GM12878 (cell line): ENCODE measurements around the gene CTNNAL1. TPM values are rescaled to one million over a fixed set of nuclear protein-coding genes. Genes with fewer than 3 reads are reported as not detected.

Experiments
- ATAC-seq: fragments of 200-7000 bp; cut with Tn5 transposase; 3 replicates; pipeline ENCODE4 v1.9.1; 2020; ENCODE audit warnings: mild to moderate bottlenecking, moderate library complexity
- BruUV-seq: library from RNA; stranded (reverse); fragments of 400-500 nt; replicated peaks from 2 replicates; lab custom pipeline; 2021; lab: Mats Ljungman, UMichigan
- CTCF ChIA-PET: fragments of 300-600 bp; sonication (Branson Sonifier 250); formaldehyde crosslinking; extraction: SDS; loops from one replicate; lab custom pipeline; 2021; ENCODE audit warnings: inconsistent platforms; lab: Yijun Ruan, JAX
- POLR2A ChIA-PET: fragments of 350-600 bp; formaldehyde crosslinking; extraction: SDS; loops from one replicate; lab custom pipeline; 2021; ENCODE audit warnings: inconsistent platforms; lab: Charles Lee
- RAD21 ChIA-PET: fragments of 300-600 bp; sonication (Branson Sonifier 250); formaldehyde crosslinking; loops from one replicate; lab custom pipeline; 2023; ENCODE audit warnings: antibody characterized with exemption; ENCODE audit not compliant: unreplicated experiment; lab: Charles Lee
- SMC1A ChIA-PET: fragments of 300-600 bp; sonication (Branson Sonifier 250); formaldehyde crosslinking; loops from one replicate; lab custom pipeline; 2023; ENCODE audit not compliant: unreplicated experiment, uncharacterized antibody; lab: Charles Lee
- DNase-seq: peaks from one replicate; pipeline ENCODE4 v3.0.0-alpha.2; 2011; ENCODE audit warnings: low read depth, low spot score
- FAIRE-seq: peaks from 3 replicates; lab custom pipeline; 2011; peaks lifted over from hg19 to GRCh38; lab: Jason Lieb, UNC
- H2AFZ ChIP-seq: 2 replicates; pipeline ENCODE4 v1.6.0; 2011; ENCODE audit warnings: low read depth, low read length, control low read depth; ENCODE audit not compliant: control insufficient read depth
- H3K27ac ChIP-seq: 2 replicates; pipeline ENCODE4 v1.5.1; 2011; ENCODE audit warnings: control low read depth; ENCODE audit not compliant: control insufficient read depth, insufficient read depth
- H3K27me3 ChIP-seq, 2 experiments: replicated peaks in 1 of 2; 2 replicates each; pipeline versions ENCODE4 v1.6.0 to v1.6.1; 2011; ENCODE audit warnings: low read length in 1 of 2; ENCODE audit not compliant: control insufficient read depth in 2 of 2, insufficient read depth in 2 of 2
- H3K36me3 ChIP-seq, 2 experiments: 2 replicates each; pipeline ENCODE4 v1.5.1; 2011; ENCODE audit warnings: low read length in 1 of 2; ENCODE audit not compliant: control insufficient read depth in 2 of 2, insufficient read depth in 2 of 2
- H3K4me1 ChIP-seq: 2 replicates; pipeline ENCODE4 v1.6.1; 2011; ENCODE audit warnings: mild to moderate bottlenecking, low read length, moderate library complexity, mixed read lengths; ENCODE audit not compliant: control insufficient read depth, insufficient read depth
- H3K4me2 ChIP-seq: 2 replicates; pipeline ENCODE4 v1.6.0; 2011; ENCODE audit warnings: control low read depth; ENCODE audit not compliant: control insufficient read depth, insufficient read depth
- H3K4me3 ChIP-seq: fragments of 200-600 bp; sonication (generic); 2 replicates; pipeline ENCODE4 v1.5.1; 2016
- H3K79me2 ChIP-seq: 2 replicates; pipeline ENCODE4 v1.6.0; 2011; ENCODE audit warnings: low read length; ENCODE audit not compliant: control insufficient read depth, insufficient read depth
- H3K9ac ChIP-seq: 2 replicates; pipeline ENCODE4 v1.8.0; 2011; ENCODE audit warnings: low read length, control low read depth, mixed read lengths; ENCODE audit not compliant: control insufficient read depth, insufficient read depth
- H3K9me3 ChIP-seq: replicated peaks from 3 replicates; pipeline ENCODE4 v1.5.1; 2011; ENCODE audit warnings: mild to moderate bottlenecking, low read length; ENCODE audit not compliant: control insufficient read depth, insufficient read depth
- H4K20me1 ChIP-seq: 2 replicates; pipeline ENCODE4 v1.6.0; 2011; ENCODE audit not compliant: control insufficient read depth, insufficient read depth
- ATF2 ChIP-seq: IDR thresholded peaks from 2 replicates; pipeline ENCODE4 v1.6.1; 2012; ENCODE audit warnings: low read length, inconsistent platforms
- E2F8 ChIP-seq: fragments of 450-650 bp; IDR thresholded peaks from 2 replicates; pipeline ENCODE4 v1.6.1; 2018; ENCODE audit warnings: mild to moderate bottlenecking, low read depth, moderate library complexity; ENCODE audit not compliant: partially characterized antibody
- POLR2AphosphoS2 ChIP-seq: IDR thresholded peaks from 2 replicates; pipeline ENCODE4 v1.6.1; 2011; ENCODE audit warnings: low read depth, mild to moderate bottlenecking, low read length, improper control_type of control experiment, moderate library complexity
- RAD21 ChIP-seq: IDR thresholded peaks from 2 replicates; pipeline ENCODE4 v1.6.1; 2011; ENCODE audit warnings: mild to moderate bottlenecking, low read depth, low read length, moderate library complexity; ENCODE audit not compliant: insufficient read depth
- RCOR1 ChIP-seq: conservative IDR thresholded peaks from 2 replicates; pipeline ENCODE4 v1.6.1; 2012; ENCODE audit warnings: low read depth, low read length, improper control_type of control experiment
- TAF1 ChIP-seq: IDR thresholded peaks from 2 replicates; pipeline ENCODE4 v1.6.1; 2011; ENCODE audit warnings: mild to moderate bottlenecking, low read depth, low read length, borderline replicate concordance
- WGBS: methylation state at CpG from one replicate; pipeline ENCODE4 v1.1.6; 2016; ENCODE audit warnings: low lambda C conversion rate; ENCODE audit not compliant: insufficient replicate concordance, insufficient coverage; ENCODE audit errors: missing lambda C conversion rate; 5-methylcytosine and 5-hydroxymethylcytosine counted together
- in situ Hi-C: fragments of 300-500 bp; cut with MboI; formaldehyde crosslinking; loops from 9 replicates; pipeline ENCODE4 v1.14.3; 2018; ENCODE audit warnings: mixed read lengths
- intact Hi-C: fragments of 100-400 bp; cut with micrococcal nuclease; formaldehyde crosslinking; loops from one replicate; pipeline ENCODE4 v1.14.2; 2022; ENCODE audit not compliant: unreplicated experiment
- polyA plus RNA-seq, 11 experiments: library from polyadenylated mRNA; depleted of rRNA in 4 of 11; unstranded in 6 of 11; stranded (reverse) in 5 of 11; fragments of >200 nt; fragmentation: Nextera tagmentation in 4 of 11; fragmentation: Illumina TruSeq in 1 of 11; extraction: Ambion mirVana in 4 of 11; extraction: Trizol in 1 of 11; gene quantifications; 1 replicate in 1 of 11; 2 replicates in 10 of 11; pipeline versions ENCODE4 v1.2.1 to v1.2.3, GENCODE V29; 2011 to 2016; ENCODE audit warnings: inconsistent platforms in 2 of 11, missing spikeins in 2 of 11, low read depth in 1 of 11
- total RNA-seq, 4 experiments: library from RNA; depleted of rRNA in 3 of 4; stranded (reverse); fragments of >200 nt in 3 of 4; fragmentation: Illumina TruSeq in 1 of 4; extraction: Trizol in 1 of 4; gene quantifications; 2 replicates each; pipeline versions ENCODE4 v1.2.1 to v1.2.3, GENCODE V29; 2013 to 2021
- TF ChIP-seq, protein P1 (sequence below): IDR thresholded peaks from 2 replicates; pipeline ENCODE4 v1.6.1; 2011; ENCODE audit warnings: borderline replicate concordance, low read depth, mild to moderate bottlenecking, moderate library complexity, low read length; ENCODE audit not compliant: insufficient read depth, poor library complexity, severe bottlenecking
- TF ChIP-seq, protein P2 (sequence below), 3 experiments: IDR thresholded peaks in 2 of 3; conservative IDR thresholded peaks in 1 of 3; 2 replicates each; pipeline ENCODE4 v1.5.1; 2011; ENCODE audit warnings: low read depth in 3 of 3, low read length in 3 of 3, mild to moderate bottlenecking in 3 of 3, control low read depth in 2 of 3, moderate library complexity in 2 of 3, inconsistent platforms in 1 of 3, mixed read lengths in 1 of 3; ENCODE audit not compliant: control insufficient read depth in 2 of 3, insufficient read depth in 1 of 3; ENCODE audit errors: extremely low read depth in 1 of 3

The CTNNAL1 gene
- total and polyA plus RNA-seq, 10 of the 15 experiments (the other 5 are each of a cell fraction or from before 2014, with no cell fraction given): 16.3 to 82.5 (median 45.2) TPM

DNA sequence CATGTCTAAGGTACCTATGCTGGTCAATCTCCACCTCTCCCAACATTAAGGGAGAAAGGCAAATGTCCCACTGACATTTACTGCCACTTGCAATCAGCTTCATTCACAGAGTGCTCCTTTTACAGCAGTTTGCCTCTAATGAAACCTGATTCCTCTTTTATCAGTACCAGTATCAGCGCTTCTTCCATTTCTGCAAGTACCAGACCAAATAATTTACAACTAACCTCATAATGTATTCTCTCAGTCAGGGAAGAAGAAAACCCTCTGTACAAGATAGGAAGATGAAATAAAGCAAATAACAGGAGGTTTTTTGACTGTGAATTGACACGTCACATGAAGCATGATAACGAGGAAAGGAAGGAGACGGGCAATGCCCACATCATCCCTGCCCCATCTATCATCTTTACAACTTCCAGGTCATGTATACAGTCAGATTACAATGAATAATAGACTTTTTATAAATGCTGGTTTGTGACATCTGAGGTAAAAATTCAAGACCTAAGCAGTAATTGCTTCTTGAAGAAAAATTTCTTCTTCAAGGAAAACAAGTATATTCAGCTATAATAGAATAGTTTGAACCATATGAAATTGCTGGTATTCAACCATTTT is 57.2 kb downstream of the CTNNAL1 start (continued):
- TF ChIP-seq E2F8: no peak
- TF ChIP-seq, protein P1, sequence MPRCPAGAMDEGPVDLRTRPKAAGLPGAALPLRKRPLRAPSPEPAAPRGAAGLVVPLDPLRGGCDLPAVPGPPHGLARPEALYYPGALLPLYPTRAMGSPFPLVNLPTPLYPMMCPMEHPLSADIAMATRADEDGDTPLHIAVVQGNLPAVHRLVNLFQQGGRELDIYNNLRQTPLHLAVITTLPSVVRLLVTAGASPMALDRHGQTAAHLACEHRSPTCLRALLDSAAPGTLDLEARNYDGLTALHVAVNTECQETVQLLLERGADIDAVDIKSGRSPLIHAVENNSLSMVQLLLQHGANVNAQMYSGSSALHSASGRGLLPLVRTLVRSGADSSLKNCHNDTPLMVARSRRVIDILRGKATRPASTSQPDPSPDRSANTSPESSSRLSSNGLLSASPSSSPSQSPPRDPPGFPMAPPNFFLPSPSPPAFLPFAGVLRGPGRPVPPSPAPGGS: no peak

- no TSS peak for BruUV-seq
- Histone ChIP-seq H3K4me2 (no peak overlapping the region), H3K27me3 (no peaks in the 10 kb centered on the region), H3K4me3 (no peak overlapping the region), H2AFZ (no peak overlapping the region), H3K4me1 (no peaks in the 10 kb centered on the region), H3K9me3 (no peaks in the 10 kb centered on the region), H4K20me1 (no peaks in the 10 kb centered on the region), H3K36me3 (no peaks in the 10 kb centered on the region; a peak in 1 of 4 replicates), H3K9ac (no peak overlapping the region), H3K27ac (no peak overlapping the region), H3K79me2 (no peaks in the 10 kb centered on the region)
- ATAC-seq (peak; percentile 69), FAIRE-seq (peak; percentile 62), DNase-seq (no peak)
- in situ Hi-C loops (no loop called here), intact Hi-C loops (loop anchor here (2.0 to 5.0 kb wide), 2 partner anchors 102 to 193 kb away; no protein-coding TSS in a partner anchor)
- SMC1A ChIA-PET: interaction anchor here (0.6 to 2.7 kb wide), 20 partner anchors 10 to 486 kb away, joined by 3 to 12 read pairs (median 3); no protein-coding TSS in a partner anchor
- POLR2A ChIA-PET: no interaction called here
- RAD21 ChIA-PET: interaction anchor here (0.7 to 2.2 kb wide), 17 partner anchors 11 to 457 kb away, joined by 3 to 8 read pairs (median 3); no protein-coding TSS in a partner anchor
- 4% methylated on average over 3 of the region's 3 CpGs for WGBS
- CTCF ChIA-PET: interaction anchor here (0.6 to 3.1 kb wide), 40 partner anchors 8 to 1532 kb away, joined by 3 to 29 read pairs (median 4); partner anchors contain the start of genes ACTL7B and ELP1
- TF ChIP-seq, protein P2, sequence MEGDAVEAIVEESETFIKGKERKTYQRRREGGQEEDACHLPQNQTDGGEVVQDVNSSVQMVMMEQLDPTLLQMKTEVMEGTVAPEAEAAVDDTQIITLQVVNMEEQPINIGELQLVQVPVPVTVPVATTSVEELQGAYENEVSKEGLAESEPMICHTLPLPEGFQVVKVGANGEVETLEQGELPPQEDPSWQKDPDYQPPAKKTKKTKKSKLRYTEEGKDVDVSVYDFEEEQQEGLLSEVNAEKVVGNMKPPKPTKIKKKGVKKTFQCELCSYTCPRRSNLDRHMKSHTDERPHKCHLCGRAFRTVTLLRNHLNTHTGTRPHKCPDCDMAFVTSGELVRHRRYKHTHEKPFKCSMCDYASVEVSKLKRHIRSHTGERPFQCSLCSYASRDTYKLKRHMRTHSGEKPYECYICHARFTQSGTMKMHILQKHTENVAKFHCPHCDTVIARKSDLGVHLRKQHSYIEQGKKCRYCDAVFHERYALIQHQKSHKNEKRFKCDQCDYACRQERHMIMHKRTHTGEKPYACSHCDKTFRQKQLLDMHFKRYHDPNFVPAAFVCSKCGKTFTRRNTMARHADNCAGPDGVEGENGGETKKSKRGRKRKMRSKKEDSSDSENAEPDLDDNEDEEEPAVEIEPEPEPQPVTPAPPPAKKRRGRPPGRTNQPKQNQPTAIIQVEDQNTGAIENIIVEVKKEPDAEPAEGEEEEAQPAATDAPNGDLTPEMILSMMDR (IDR thresholded peaks at IDR 0.05 in 2 of 3, conservative IDR thresholded peaks at IDR 0.05 in 1 of 3; ENCODE audit: control insufficient read depth in 2 of 3, extremely low read depth in 1 of 3, insufficient read depth in 1 of 3, low read depth in 3 of 3, low read length in 3 of 3): peak; percentile 40 to 61 (median 50); a peak in 5 of 6 replicates
- TF ChIP-seq RCOR1 (no peak), TAF1 (no peak), POLR2AphosphoS2 (no peak), RAD21 (peak; percentile 54), ATF2 (peak; percentile 36; the same call in 1 of the 2 replicates)
These were observed 59.2 kb downstream of the CTNNAL1 start for GRCh38 chr9:108953983-108954574.
